PFSK-1 (cell line): ENCODE measurements around the gene TTC9.

ENCODE experiments used
- FOXP2 ChIP-seq: optimal IDR thresholded peaks from 2 replicates; pipeline ENCODE3; 2011; ENCODE audit warnings: borderline replicate concordance, control low read depth, inconsistent platforms; ENCODE audit not compliant: insufficient read depth; ENCODE audit errors: extremely low read length, extremely low read depth
- POLR2AphosphoS5 ChIP-seq: IDR thresholded peaks from 2 replicates; pipeline ENCODE4 v1.6.1; 2012; ENCODE audit warnings: low read depth, mild to moderate bottlenecking, control low read depth, low read length, moderate library complexity
- REST ChIP-seq, 2 experiments: IDR thresholded peaks; 2 replicates each; pipeline versions ENCODE4 v1.6.1 to v1.8.0; 2011 to 2012; ENCODE audit warnings: low read depth in 2 of 2, low read length in 2 of 2, control low read depth in 1 of 2, inconsistent platforms in 1 of 2, mild to moderate bottlenecking in 1 of 2, moderate library complexity in 1 of 2; ENCODE audit not compliant: insufficient read depth in 1 of 2
- SIN3A ChIP-seq: IDR thresholded peaks from 2 replicates; pipeline ENCODE4 v1.6.1; 2012; ENCODE audit warnings: mild to moderate bottlenecking, low read length, moderate library complexity, borderline replicate concordance; ENCODE audit not compliant: insufficient read depth
- TAF1 ChIP-seq: IDR thresholded peaks from 2 replicates; pipeline ENCODE4 v1.6.1; 2012; ENCODE audit warnings: low read length, control low read depth, borderline replicate concordance; ENCODE audit not compliant: insufficient read depth

The TTC9 gene

DNA sequence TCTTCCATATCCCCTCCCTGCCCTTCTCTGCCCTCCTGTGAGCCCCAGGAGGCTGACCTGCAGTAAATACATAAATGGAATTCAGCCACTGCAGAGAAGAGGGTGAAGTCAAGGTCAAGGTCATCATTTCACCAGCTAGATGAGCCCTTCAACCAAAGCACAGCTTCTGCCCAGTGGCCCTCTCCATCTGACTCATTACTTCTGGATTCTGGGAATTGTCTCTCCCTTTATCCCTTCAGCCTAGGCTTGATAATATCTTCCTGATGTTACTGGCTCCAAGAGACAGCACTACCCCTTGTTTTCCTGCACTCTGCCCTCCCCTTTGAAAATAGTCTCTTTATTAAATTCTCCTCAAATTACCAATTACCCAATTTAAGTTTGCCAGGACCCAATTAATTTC lies 64.5 kb downstream of the TTC9 start:
- TF ChIP-seq FOXP2 (no peak), TAF1 (no peak), SIN3A (no peak)

DNA sequence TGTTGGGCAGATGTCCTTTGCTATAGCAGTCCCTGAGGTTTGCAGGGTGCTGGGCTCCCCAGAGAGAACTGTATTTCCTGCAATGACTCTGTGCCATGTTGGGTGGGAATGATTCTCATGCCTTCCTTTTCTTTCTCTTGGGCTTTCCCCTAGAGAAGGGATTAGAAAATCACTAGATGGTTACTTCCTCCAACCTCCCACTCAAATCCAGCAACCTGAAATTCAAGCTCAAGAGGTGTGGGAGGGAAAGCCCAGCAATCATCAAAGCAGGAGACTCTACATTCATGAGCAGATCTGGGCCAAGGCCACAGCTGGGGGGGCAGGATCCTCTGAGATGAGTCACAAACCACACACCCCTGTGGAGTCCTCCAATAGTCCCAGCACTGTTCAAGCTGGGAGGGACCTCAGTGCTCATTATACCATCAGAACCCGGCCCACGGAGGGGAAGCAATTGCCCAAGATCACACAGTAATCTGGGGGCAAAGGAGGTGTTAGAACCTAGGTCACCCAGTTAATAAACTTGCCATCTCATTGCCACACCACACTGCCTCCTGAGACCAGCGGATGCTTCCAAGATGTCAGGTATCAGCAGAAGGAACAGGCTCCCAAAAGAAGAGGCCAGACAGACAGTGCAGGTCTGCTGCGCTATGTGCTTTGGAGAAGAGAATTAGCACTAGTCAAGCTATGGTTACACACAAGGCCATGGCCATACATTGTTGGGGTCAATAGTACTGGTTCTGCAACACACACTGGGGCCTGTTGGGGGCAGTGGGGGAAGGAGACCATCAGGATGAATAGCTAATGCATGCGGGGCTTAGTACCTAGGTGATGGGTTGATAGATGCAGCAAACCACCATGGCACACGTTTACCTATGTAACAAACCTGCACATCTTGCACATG lies 65.7 kb downstream of the TTC9 start:
- TF ChIP-seq TAF1: no peak
- TF ChIP-seq SIN3A: no peak
- TF ChIP-seq POLR2AphosphoS5: no peak
- TF ChIP-seq REST (IDR thresholded peaks at IDR 0.05; ENCODE audit: insufficient read depth in 1 of 2, low read depth in 2 of 2, low read length in 2 of 2): no peak

GRCh38 chr14:70708717-70709570 lies 67.2 kb downstream of the TTC9 start:
- TF ChIP-seq REST (IDR thresholded peaks at IDR 0.05; ENCODE audit: insufficient read depth in 1 of 2, low read depth in 2 of 2, low read length in 2 of 2) (no peak), SIN3A (no peak), FOXP2 (no peak), TAF1 (no peak)

DNA sequence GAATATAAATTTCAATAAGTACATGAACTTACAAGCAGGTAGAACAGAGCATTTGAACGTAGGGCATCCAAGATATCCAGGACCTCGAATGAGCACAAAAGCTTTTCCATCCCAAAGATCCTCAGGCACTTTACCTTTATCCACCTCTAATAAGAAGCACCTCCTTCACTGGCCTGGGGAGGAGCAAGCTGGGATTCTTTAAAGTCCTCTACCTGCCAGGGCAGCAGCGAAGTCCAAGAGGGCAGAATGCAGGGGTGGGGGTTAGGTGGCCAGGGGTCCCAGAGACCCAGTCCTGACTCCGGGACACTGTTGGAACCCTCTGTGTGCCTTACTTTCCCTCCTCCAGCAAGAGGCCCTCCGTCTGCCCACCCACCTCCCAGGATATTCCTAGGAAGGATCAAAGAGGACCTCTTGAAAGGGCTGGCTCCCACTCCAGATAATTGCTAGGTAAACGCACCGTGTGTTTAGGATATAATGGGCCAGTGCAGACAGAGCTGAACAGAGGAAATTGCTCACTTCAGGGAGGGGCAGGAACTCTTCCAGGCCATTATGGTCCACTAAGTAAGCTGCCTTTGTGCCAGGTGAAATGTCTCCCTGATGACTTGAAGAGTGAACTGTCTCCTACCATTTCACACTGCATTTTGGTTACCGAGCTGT lies 68.1 kb downstream of the TTC9 start:
- TF ChIP-seq TAF1 (no peak), POLR2AphosphoS5 (no peak), SIN3A (no peak), REST (IDR thresholded peaks at IDR 0.05; ENCODE audit: insufficient read depth in 1 of 2, low read depth in 2 of 2, low read length in 2 of 2) (no peak), FOXP2 (no peak)

- TF ChIP-seq FOXP2 (no peak), TAF1 (no peak), SIN3A (no peak), POLR2AphosphoS5 (no peak), REST (IDR thresholded peaks at IDR 0.05; ENCODE audit: insufficient read depth in 1 of 2, low read depth in 2 of 2, low read length in 2 of 2) (no peak)
Observed at GRCh38 chr14:70711451-70711850, 69.7 kb downstream of the TTC9 start.
